Ectodermal cell (in vitro differentiated cells): ENCODE measurements around the gene CENPV.

Experiments
- H3K27ac ChIP-seq: 2 replicates; pipeline ENCODE4 v1.7.0; 2013; ENCODE audit warnings: mild to moderate bottlenecking, low read depth, low read length; ENCODE audit not compliant: insufficient read depth, poor library complexity, severe bottlenecking
- H3K27me3 ChIP-seq: 2 replicates; pipeline ENCODE4 v1.7.0; 2013; ENCODE audit warnings: mild to moderate bottlenecking, low read length; ENCODE audit not compliant: insufficient read depth, control insufficient read depth, poor library complexity, severe bottlenecking
- H3K36me3 ChIP-seq: one replicate; pipeline ENCODE4 v1.7.0; 2013; ENCODE audit warnings: low read length; ENCODE audit not compliant: control insufficient read depth, insufficient read depth
- H3K4me1 ChIP-seq: one replicate; pipeline ENCODE4 v1.7.0; 2013; ENCODE audit warnings: low read length; ENCODE audit not compliant: control insufficient read depth, insufficient read depth
- H3K4me3 ChIP-seq: 2 replicates; pipeline ENCODE4 v1.7.0; 2013; ENCODE audit warnings: low read depth, low read length, control low read depth; ENCODE audit not compliant: insufficient read depth
- H3K9me3 ChIP-seq: 2 replicates; pipeline ENCODE4 v1.7.0; 2013; ENCODE audit warnings: mild to moderate bottlenecking, low read length, moderate library complexity; ENCODE audit not compliant: control insufficient read depth
- WGBS, 2 experiments: methylation state at CpG; one replicate each; pipeline ENCODE4 v1.1.7; 2013; ENCODE audit warnings: missing lambda C conversion rate in 2 of 2; 5-methylcytosine and 5-hydroxymethylcytosine counted together

The CENPV gene

DNA sequence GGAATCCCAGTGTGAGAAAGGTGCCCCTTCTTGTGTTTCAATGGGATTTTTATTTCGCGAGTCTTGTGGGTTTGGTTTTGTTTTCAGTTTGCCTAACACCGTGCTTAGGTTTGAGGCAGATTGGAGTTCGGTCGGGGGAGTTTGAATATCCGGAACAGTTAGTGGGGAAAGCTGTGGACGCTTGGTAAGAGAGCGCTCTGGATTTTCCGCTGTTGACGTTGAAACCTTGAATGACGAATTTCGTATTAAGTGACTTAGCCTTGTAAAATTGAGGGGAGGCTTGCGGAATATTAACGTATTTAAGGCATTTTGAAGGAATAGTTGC lies 28.2 kb upstream of the CENPV start:
- H3K27me3 ChIP-seq, result no peaks in the 10 kb centered on the region
- H3K4me3 ChIP-seq, result peak overlapping the region; percentile 75
- 5% methylated on average over 14 of the region's 14 CpGs for WGBS, 2 experiments
- H3K27ac ChIP-seq, result peak overlapping the region; percentile 97
- no peaks in the 10 kb centered on the region for H3K9me3 ChIP-seq
- peaks cover 8% of the 10 kb centered on the region for H3K4me1 ChIP-seq
- H3K36me3 ChIP-seq, result peaks cover 10% of the 10 kb centered on the region

DNA sequence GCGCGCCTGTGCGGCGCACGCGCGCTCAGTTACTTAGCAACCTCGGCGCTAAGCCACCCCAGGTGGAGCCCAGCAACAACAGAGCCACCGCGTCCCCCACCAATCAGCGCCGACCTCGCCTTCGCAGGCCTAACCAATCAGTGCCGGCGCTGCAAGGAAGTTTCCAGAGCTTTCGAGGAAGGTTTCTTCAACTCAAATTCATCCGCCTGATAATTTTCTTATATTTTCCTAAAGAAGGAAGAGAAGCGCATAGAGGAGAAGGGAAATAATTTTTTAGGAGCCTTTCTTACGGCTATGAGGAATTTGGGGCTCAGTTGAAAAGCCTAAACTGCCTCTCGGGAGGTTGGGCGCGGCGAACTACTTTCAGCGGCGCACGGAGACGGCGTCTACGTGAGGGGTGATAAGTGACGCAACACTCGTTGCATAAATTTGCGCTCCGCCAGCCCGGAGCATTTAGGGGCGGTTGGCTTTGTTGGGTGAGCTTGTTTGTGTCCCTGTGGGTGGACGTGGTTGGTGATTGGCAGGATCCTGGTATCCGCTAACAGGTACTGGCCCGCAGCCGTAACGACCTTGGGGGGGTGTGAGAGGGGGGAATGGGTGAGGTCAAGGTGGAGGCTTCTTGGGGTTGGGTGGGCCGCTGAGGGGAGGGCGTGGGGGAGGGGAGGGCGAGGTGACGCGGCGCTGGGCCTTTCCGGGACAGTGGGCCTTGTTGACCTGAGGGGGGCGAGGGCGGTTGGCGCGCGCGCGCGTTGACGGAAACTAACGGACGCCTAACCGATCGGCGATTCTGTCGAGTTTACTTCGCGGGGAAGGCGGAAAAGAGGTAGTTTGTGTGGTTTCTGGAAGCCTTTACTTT lies 27.6 kb upstream of the CENPV start, which contains the start of gene UBB:
Gene UBB (plus strand): TSS at position 452 of the 856 bp plus-strand sequence. CDS start 817 bp downstream, outside the sequence.
- Histone ChIP-seq H3K27ac (peak within 1 kb of the TSS; percentile 97), H3K4me3 (peak within 1 kb of the TSS; percentile 75), H3K27me3 (no peaks in the 10 kb centered on the region), H3K4me1 (peaks cover 8% of the 10 kb centered on the region), H3K36me3 (peaks cover 10% of the 10 kb centered on the region), H3K9me3 (no peaks in the 10 kb centered on the region)
- WGBS, 2 experiments, result 0 to 1% methylated on average over 66 to 67 of the region's 67 CpGs

DNA sequence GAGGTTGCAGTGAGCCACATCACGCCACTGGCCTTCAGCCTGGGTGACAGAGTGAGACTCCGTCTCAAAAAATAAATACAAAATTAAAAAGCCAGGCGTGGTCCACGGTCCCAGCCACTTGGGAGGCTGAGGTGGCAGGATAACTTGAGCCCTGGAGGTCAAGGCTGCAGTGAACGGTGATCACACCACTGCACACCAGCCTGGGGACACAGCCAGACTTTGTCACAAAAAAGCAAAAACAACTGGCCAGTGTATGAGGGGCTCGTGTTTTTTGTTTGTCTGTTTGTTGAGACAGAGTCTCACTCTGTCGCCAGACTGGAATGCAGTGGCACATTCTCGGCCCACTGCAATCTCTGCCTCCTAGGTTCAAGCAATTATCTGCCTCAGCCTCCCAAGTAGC lies 26.4 kb upstream of the CENPV start:
- Histone ChIP-seq H3K27me3 (no peaks in the 10 kb centered on the region), H3K4me1 (peaks cover 8% of the 10 kb centered on the region), H3K36me3 (peaks cover 10% of the 10 kb centered on the region), H3K4me3 (no peak overlapping the region), H3K27ac (no peak overlapping the region), H3K9me3 (no peaks in the 10 kb centered on the region)
- 95 to 96% methylated on average over 8 of the region's 8 CpGs for WGBS, 2 experiments

DNA sequence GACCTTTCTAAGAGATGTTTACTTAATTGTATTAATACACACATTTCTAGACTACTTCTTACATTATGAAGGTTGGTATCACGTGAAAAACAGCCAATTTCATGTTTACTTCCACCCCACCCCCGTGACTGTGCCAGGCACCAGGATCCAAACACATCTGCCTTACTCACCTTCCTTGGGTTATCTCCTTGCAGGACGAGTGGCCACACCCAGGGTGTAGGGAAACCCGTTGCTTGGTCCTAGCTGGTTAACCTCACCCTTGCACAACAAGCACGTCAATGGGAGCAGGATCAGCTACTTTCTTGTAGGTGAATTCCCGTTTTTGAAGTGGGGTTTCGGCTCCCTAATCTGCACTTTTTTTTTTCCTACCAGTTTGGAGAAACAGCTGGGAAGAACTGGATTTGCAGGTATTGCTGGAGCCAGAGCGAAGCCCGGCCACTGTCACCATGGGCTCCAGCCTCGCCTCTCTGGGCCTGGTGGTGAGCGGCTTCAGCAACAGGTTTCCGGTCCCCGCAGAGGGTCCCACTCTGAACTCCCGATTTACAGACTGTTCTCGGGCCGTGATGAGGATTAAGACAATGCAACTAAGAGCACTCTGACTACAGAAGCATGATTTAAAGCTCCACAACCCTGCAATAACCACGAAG lies 25.5 kb upstream of the CENPV start:
- Histone ChIP-seq H3K36me3 (peaks cover 10% of the 10 kb centered on the region), H3K27me3 (no peaks in the 10 kb centered on the region), H3K4me3 (no peak overlapping the region), H3K27ac (no peak overlapping the region), H3K9me3 (no peaks in the 10 kb centered on the region), H3K4me1 (peaks cover 7% of the 10 kb centered on the region)
- WGBS, 2 experiments, result 89 to 91% methylated on average over 17 of the region's 17 CpGs

DNA sequence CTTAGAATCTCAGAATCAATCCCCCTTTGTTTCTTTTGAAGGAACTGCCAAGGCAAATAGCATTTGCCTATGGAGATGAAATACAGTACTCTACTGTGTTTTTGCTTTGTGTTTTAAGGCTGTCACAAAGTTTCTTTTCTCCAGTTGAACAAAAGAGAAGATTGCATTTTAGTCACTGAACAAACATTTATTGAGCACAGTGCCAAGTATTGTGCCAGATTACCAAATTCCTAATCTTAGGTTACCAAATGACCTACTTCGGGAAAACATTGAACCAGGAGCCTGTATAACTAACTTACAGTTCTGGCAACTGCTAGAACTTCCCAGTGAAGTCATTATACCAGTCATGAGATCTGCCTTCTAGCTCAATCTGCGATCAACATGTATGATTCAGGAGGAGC lies 24.7 kb upstream of the CENPV start:
- H3K27me3 ChIP-seq, result no peaks in the 10 kb centered on the region
- H3K4me3 ChIP-seq, result no peak overlapping the region
- no peaks in the 10 kb centered on the region for H3K4me1 ChIP-seq
- 94 to 99% methylated on average over 2 of the region's 2 CpGs for WGBS, 2 experiments
- no peaks in the 10 kb centered on the region for H3K9me3 ChIP-seq
- H3K27ac ChIP-seq, result no peak overlapping the region
- peaks cover 5% of the 10 kb centered on the region for H3K36me3 ChIP-seq

DNA sequence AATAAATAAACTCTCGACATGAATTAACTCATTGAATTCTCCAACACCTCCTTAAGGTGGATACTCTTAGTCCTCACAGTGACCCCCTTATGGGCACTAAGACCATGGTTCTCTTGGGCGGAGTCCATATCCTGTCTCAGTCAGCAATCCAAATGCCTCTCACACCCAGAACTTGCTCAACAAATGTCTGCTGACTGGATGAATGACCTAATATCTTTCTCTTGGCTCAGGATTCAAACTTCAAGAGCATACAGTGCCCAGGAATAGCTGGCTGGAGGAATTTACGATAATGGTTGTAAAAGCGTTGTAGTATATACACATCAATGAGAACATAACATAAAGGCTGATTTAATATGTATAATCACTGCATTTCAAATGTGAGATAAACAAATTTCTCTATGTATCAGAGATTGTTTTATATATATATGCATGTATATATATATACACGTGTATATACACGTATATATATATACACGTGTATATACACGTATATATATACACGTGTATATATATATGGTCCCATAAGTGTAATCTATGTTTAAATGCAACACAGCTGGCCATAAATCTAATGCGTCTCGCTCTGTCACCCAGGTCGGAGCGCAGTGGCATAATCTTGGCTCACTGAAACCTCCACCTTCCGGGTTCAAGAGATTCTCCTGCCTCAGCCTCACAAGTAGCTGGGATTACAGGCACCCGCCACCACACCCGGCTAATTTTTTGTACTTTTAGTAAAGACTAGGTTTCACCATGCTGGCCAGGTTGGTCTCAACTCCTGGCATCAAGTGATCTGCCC lies 21.1 kb upstream of the CENPV start:
- Histone ChIP-seq H3K4me1 (no peaks in the 10 kb centered on the region), H3K27me3 (no peaks in the 10 kb centered on the region), H3K4me3 (no peak overlapping the region), H3K9me3 (no peaks in the 10 kb centered on the region), H3K36me3 (no peaks in the 10 kb centered on the region), H3K27ac (no peak overlapping the region)
- 93 to 94% methylated on average over 10 to 13 of the region's 16 CpGs for WGBS, 2 experiments

DNA sequence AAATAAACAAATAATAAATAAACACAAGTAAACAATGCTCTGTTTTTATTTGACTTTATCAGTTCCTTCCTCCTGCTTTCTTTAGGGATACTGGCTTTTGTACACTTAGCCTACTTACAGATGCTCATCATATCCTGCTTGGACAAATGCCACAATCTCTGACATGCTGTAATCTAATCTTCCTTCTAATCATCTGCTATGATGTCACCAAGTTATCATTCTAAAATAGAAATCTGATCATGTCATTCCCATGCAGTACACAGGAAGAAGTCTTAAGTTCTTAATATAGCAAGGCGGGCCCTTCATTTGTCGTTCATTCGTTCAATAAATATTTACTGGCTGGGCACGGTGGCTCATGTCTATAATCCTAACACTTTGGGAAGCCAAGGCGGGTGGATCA lies 18.5 kb upstream of the CENPV start:
- no peaks in the 10 kb centered on the region for H3K36me3 ChIP-seq
- 95 to 96% methylated on average over 5 of the region's 5 CpGs for WGBS, 2 experiments
- no peak overlapping the region for H3K4me3 ChIP-seq

DNA sequence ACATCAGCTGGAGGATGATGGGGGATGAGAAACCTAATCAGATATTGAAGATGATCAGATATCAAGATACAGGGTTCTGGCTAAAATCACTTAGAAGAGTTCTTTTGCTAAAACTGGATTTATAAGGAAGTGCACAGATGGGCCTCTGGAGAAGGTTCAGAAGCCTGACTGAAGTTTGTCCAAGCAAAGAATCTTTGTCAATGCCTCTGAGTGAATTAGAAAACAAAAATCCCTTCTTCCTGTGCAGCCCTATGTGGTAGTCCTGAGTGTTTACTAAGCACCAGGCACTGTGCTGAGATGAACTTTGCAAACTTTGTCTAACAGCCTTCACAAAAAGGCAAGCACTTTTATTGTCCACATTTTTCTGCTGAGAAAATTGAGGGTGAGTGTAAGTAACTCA lies 11.4 kb upstream of the CENPV start:
- Histone ChIP-seq H3K4me1 (no peaks in the 10 kb centered on the region), H3K4me3 (no peak overlapping the region), H3K36me3 (no peaks in the 10 kb centered on the region), H3K9me3 (no peaks in the 10 kb centered on the region), H3K27ac (no peak overlapping the region), H3K27me3 (no peaks in the 10 kb centered on the region)

More for the DNA sequence above, 18.5 kb upstream of the CENPV start:
- no peak overlapping the region for H3K27ac ChIP-seq
- no peaks in the 10 kb centered on the region for H3K4me1 ChIP-seq
- H3K27me3 ChIP-seq, result no peaks in the 10 kb centered on the region
- no peaks in the 10 kb centered on the region for H3K9me3 ChIP-seq

DNA sequence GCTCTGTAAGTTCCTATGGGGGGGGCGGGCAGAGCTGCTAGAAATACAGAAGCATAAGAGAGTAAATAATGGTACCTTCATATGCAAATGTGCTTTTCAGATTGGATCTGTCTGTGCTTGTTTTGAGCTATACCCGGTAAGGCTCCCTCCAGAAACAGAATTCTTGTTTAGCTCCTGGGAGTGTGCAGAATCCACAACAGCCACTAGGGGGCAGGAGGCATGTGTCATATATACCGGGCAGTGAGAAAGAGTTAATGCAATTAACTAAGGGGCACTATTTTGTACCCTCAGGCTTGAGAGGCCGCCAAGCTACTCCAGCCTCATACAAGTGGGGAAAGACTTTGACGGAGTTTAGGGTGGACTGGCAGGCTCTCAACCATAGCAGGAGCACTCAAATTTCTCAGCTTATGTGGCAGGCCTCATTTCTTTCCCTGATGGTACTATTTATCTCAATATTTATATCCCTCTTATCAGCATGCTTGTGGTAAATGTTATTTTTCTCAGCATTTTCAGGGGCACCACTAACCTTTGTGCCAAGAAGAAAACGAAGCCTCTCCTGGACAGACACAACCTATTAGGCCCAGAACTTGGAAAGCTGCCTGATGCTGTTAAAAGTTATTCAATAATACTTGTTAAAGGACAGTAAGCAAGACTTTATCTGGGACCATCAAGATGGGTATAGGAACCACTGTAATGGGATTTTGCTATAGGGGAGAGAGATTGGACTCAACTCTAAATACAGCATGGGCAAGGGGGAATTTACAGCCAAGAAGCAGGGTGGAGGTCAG lies 10.7 kb upstream of the CENPV start:
- H3K4me3 ChIP-seq, result no peak overlapping the region
- WGBS, 2 experiments, result 15 to 19% methylated on average over 6 of the region's 6 CpGs
- no peaks in the 10 kb centered on the region for H3K36me3 ChIP-seq
- no peaks in the 10 kb centered on the region for H3K27me3 ChIP-seq
- H3K9me3 ChIP-seq, result no peaks in the 10 kb centered on the region
- no peaks in the 10 kb centered on the region for H3K4me1 ChIP-seq
- H3K27ac ChIP-seq, result no peak overlapping the region
